OCI-LY3 (cell line): Measurements from ENCODE around the gene SLC26A4.

Experiments
- H2AFZ ChIP-seq: fragments of 200-600, 300-600 bp; shearing (Covaris generic); 2 replicates; pipeline ENCODE4 v1.6.0; 2014; ENCODE audit warnings: antibody characterized with exemption, low read depth, low read length
- H3K27ac ChIP-seq: fragments of 200-600, 300-600 bp; sonication (generic); 2 replicates; pipeline ENCODE4 v1.5.1; 2014; ENCODE audit warnings: mild to moderate bottlenecking, low read length, moderate library complexity, mixed read lengths
- H3K27me3 ChIP-seq: fragments of 200-600, 300-600 bp; sonication (generic); 2 replicates; pipeline ENCODE4 v1.6.1; 2014; ENCODE audit warnings: low read depth, low read length, mixed read lengths
- H3K36me3 ChIP-seq: fragments of 200-600, 300-600 bp; sonication (generic); replicated peaks from 2 replicates; pipeline ENCODE3; 2014; ENCODE audit warnings: low read depth, low read length, mixed read lengths
- H3K4me1 ChIP-seq: fragments of 300-600, 200-600 bp; sonication (generic); 2 replicates; pipeline ENCODE4 v1.6.1; 2014; ENCODE audit warnings: low read length, mixed read lengths
- H3K4me2 ChIP-seq: fragments of 200-600, 300-600 bp; sonication (generic); 2 replicates; pipeline ENCODE4 v1.6.1; 2014; ENCODE audit warnings: low read length, mixed read lengths
- H3K4me3 ChIP-seq: fragments of 300-600, 200-600 bp; sonication (generic); 2 replicates; pipeline ENCODE4 v1.5.1; 2014; ENCODE audit warnings: antibody characterized with exemption, mild to moderate bottlenecking, low read length, moderate library complexity
- H3K79me2 ChIP-seq: fragments of 300-600, 200-600 bp; shearing (Covaris generic); 2 replicates; pipeline ENCODE4 v1.6.1; 2014; ENCODE audit warnings: mild to moderate bottlenecking, low read length, mixed read lengths
- H3K9ac ChIP-seq: fragments of 300-600, 200-600 bp; shearing (Covaris generic); 2 replicates; pipeline ENCODE4 v1.6.0; 2014; ENCODE audit warnings: mild to moderate bottlenecking, low read length, moderate library complexity
- H3K9me3 ChIP-seq: fragments of 200-600, 300-600 bp; shearing (Covaris generic); 2 replicates; pipeline ENCODE4 v1.6.1; 2014; ENCODE audit warnings: low read length, mixed read lengths; ENCODE audit not compliant: insufficient read depth
- H4K20me1 ChIP-seq: fragments of 200-600, 300-600 bp; sonication (generic); 2 replicates; pipeline ENCODE4 v1.6.1; 2016; ENCODE audit warnings: low read length, mixed read lengths; ENCODE audit not compliant: insufficient read depth
- CTCF ChIP-seq: fragments of 200-600, 300-600 bp; sonication (generic); IDR thresholded peaks from 2 replicates; pipeline ENCODE4 v1.5.1; 2014; ENCODE audit warnings: antibody characterized with exemption, low read length, low read depth
- EZH2phosphoT487 ChIP-seq: fragments of 200-600 bp; shearing (Covaris generic); IDR thresholded peaks from 2 replicates; pipeline ENCODE4 v1.6.1; 2018; ENCODE audit warnings: antibody characterized with exemption, mixed run types, low read depth

The SLC26A4 gene

DNA sequence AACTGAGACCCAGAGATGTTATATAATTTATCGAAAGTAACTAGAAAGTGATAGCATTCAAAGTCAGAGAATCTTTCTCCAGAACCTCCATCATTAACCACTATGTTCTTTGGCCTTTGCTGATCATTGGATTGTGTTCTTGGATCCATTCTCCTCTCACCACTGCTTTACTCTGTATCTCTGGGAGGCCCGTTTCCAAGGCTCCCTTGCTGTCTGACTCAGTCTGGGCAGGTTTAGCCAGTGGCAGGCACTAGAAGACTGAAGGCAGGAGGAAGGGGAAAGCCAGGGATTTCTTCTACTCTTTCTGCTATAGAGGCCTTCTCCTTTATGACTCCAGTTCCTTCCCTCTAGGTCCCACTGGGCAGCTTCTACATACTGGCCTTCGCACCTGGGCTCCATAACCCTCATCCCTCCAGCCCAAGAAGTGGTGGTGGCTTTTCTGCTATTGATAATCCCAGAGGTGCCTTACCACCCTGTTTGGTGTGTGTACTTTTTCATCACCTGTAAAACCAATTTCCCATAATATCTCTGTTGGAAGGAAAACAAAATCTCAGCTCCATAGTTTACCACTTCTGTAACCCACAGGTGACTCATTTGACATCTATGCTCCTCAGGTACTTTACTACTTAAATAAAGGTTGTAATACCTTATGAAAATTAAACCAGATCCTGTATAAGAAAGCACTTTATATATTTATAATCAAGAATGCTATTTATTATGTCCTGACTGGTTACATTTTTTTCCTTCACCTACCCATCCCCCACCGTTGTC lies 44.5 kb upstream of the SLC26A4 start:
- Histone ChIP-seq H4K20me1 (no peaks in the 10 kb centered on the region), H3K4me2 (no peak overlapping the region), H3K4me3 (no peak overlapping the region), H3K36me3 (no peaks in the 10 kb centered on the region), H3K4me1 (peaks cover 17% of the 10 kb centered on the region), H3K9ac (no peak overlapping the region), H3K79me2 (no peaks in the 10 kb centered on the region), H3K9me3 (no peaks in the 10 kb centered on the region), H3K27me3 (no peaks in the 10 kb centered on the region), H3K27ac (no peak overlapping the region), H2AFZ (no peak overlapping the region)
- TF ChIP-seq CTCF: no peak
- no peak for TF ChIP-seq EZH2phosphoT487

DNA sequence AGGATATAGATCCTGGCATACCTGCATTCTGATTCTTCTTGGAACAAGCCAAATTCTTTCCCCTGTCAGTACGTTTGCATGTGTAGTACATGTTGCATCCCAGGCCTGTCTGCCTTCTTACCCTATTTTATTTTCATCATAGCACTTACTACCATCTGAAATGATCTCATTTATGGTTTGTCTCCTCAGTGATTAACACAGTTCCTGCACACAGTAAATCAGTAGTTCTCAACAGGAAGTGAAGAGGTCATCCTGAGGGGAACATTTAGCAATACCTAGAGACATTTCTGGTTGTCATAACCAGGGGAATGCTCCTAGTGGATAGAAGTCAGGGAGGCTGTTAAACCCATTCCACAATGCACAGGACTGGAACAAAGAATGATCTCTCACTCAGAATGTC lies 38.2 kb upstream of the SLC26A4 start:
- no peaks in the 10 kb centered on the region for H3K79me2 ChIP-seq
- TF ChIP-seq EZH2phosphoT487: no peak
- no peak for TF ChIP-seq CTCF
- no peaks in the 10 kb centered on the region for H3K36me3 ChIP-seq
- H3K4me1 ChIP-seq: peaks cover 16% of the 10 kb centered on the region
- H2AFZ ChIP-seq: no peak overlapping the region
- H3K27ac ChIP-seq: no peak overlapping the region
- no peak overlapping the region for H3K4me3 ChIP-seq
- no peak overlapping the region for H3K4me2 ChIP-seq
- no peaks in the 10 kb centered on the region for H3K27me3 ChIP-seq
- H3K9ac ChIP-seq: no peak overlapping the region
- H3K9me3 ChIP-seq: no peaks in the 10 kb centered on the region
- no peaks in the 10 kb centered on the region for H4K20me1 ChIP-seq

DNA sequence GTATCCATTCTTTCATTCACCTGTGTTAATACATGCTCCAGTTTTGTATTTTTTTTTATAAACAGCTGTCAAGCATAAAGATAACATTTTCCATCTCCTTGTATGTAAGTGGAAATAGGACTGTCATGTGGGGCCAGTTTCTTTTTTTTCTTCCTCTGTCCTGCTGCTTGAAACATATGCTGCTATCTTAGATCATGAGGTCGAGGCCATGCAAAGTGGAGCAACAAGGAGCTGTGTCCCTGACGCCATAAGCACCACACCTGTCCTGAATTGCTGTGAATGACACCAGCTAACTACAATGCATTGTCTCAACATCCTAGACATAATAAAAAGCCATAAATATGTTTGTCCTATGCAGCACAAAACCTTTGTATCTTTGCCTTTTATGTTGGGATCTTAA lies 37.7 kb upstream of the SLC26A4 start:
- Histone ChIP-seq H3K4me1 (peaks cover 12% of the 10 kb centered on the region), H4K20me1 (no peaks in the 10 kb centered on the region), H3K4me2 (no peak overlapping the region), H3K36me3 (no peaks in the 10 kb centered on the region), H3K4me3 (no peak overlapping the region), H2AFZ (no peak overlapping the region), H3K27me3 (no peaks in the 10 kb centered on the region), H3K9me3 (no peaks in the 10 kb centered on the region), H3K9ac (no peak overlapping the region), H3K79me2 (no peaks in the 10 kb centered on the region), H3K27ac (no peak overlapping the region)
- TF ChIP-seq EZH2phosphoT487 (no peak), CTCF (no peak)

- H3K36me3 ChIP-seq: no peaks in the 10 kb centered on the region
- H3K4me1 ChIP-seq: peaks cover 7% of the 10 kb centered on the region
- H3K79me2 ChIP-seq: no peaks in the 10 kb centered on the region
- H3K4me2 ChIP-seq: no peak overlapping the region
- H3K27ac ChIP-seq: no peak overlapping the region
- no peak overlapping the region for H3K9ac ChIP-seq
- TF ChIP-seq EZH2phosphoT487: no peak
- H3K27me3 ChIP-seq: no peaks in the 10 kb centered on the region
- no peak overlapping the region for H3K4me3 ChIP-seq
- H2AFZ ChIP-seq: no peak overlapping the region
- H3K9me3 ChIP-seq: no peaks in the 10 kb centered on the region
- no peaks in the 10 kb centered on the region for H4K20me1 ChIP-seq
Measured at GRCh38 chr7:107627002-107627401, 33.6 kb upstream of the SLC26A4 start.
